Measurements from ENCODE around the gene CACNA1I.

The CACNA1I gene

DNA sequence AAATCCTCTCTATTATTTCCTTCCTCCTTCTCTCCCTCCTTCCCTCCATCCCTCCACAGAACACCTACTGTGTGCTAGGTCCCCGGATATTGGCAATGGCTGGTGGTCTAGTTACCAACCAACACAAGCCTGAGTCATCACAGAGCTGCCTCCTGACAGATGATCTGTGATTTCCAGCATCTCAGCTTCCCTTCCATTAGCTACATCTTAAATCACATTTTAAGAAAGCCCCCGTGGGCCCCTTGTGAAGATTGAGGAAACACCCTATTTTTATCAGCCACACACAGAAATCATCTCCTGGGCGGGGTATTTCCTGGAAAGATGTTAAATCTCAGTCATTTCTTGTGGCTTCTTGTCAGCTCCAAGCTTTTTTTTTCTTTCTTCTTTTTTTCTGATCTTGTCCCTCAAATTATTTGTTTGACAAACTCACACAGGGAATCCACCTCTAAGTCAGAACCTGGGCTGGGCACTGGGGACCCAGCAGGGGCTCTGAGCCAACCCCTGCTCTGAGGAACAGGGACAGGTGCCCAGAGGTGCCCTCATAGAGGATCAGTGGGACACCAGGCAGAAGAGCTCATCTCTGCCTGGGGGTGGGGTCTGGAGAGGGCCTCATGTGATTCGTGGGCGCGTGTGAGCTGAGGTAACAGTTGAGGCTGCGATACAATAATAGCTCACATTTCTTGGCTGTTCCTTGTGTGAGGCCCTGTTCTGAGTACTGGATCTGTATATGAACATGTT lies 42.4 kb downstream of the CACNA1I start:
- CTCF ChIA-PET = interaction anchor here (0.7 to 1.5 kb wide), 3 partner anchors 12 to 84 kb away, joined by 3 to 6 read pairs (median 5); no protein-coding TSS in a partner anchor
- no peak for TF ChIP-seq ZNF423 (tag by site-specific recombination; IDR thresholded peaks at IDR 0.05)
- 0 out of 2 replicates have a peak, but pooled peaks have one; percentile 27 for TF ChIP-seq ZNF366 (tag by site-specific recombination; conservative IDR thresholded peaks at IDR 0.05)
- TF ChIP-seq ZNF571 (tag by site-specific recombination; IDR thresholded peaks at IDR 0.05) = no peak
- TF ChIP-seq, protein P1, sequence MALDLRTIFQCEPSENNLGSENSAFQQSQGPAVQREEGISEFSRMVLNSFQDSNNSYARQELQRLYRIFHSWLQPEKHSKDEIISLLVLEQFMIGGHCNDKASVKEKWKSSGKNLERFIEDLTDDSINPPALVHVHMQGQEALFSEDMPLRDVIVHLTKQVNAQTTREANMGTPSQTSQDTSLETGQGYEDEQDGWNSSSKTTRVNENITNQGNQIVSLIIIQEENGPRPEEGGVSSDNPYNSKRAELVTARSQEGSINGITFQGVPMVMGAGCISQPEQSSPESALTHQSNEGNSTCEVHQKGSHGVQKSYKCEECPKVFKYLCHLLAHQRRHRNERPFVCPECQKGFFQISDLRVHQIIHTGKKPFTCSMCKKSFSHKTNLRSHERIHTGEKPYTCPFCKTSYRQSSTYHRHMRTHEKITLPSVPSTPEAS (tag by site-specific recombination; IDR thresholded peaks at IDR 0.05) = no peak
- Histone ChIP-seq H3K9me3 (ENCODE audit: control insufficient read depth, insufficient read depth, low read depth, low read length) (no peaks in the 10 kb centered on the region), H3K4me1 (ENCODE audit: control insufficient read depth, insufficient read depth, low read length) (no peaks in the 10 kb centered on the region), H3K36me3 (ENCODE audit: control insufficient read depth in 2 of 2, insufficient read depth in 1 of 2, low read length in 2 of 2) (no peaks in the 10 kb centered on the region), H3K27ac (ENCODE audit: extremely low read depth, low read depth, low read length) (no peak overlapping the region), H3K4me3 (ENCODE audit: low read depth, low read length) (no peak overlapping the region)
- POLR2A ChIA-PET = no interaction called here

GRCh38 chr22:39613549-39613921 lies 43.0 kb downstream of the CACNA1I start:
- ChIA-PET CTCF (interaction anchor here (0.7 to 1.5 kb wide), 4 partner anchors 11 to 411 kb away, joined by 3 to 6 read pairs (median 5); no protein-coding TSS in a partner anchor), POLR2A (no interaction called here)

DNA sequence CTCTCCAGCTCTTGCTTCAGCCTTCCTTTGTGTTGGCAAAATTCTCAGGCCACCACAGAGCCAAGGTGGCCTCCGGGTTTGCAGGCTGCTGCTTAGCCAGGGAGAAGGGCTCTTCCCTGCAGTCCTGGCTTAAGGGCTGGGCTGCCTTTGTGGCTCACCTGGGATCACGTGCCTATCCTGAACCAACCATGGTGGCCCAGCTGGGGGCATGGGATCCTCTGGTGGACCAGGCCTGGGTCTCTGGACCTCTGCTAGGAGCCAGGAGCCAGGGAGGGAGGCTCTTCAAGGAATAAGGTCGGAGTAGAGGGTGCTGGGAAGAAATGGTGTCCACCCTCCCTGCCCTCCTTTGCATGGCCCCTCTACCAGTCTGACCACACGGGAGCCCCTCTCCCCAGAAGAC lies 43.9 kb downstream of the CACNA1I start:
- POLR2A ChIA-PET = interaction anchor here (0.6 kb wide), 1 partner anchor 243 kb away, joined by 4 read pairs; no protein-coding TSS in a partner anchor
- Histone ChIP-seq H3K27ac (ENCODE audit: extremely low read depth, low read depth, low read length) (no peak overlapping the region), H3K4me1 (ENCODE audit: control insufficient read depth, insufficient read depth, low read length) (no peaks in the 10 kb centered on the region), H3K4me3 (ENCODE audit: low read depth, low read length) (no peak overlapping the region), H3K36me3 (ENCODE audit: control insufficient read depth in 2 of 2, insufficient read depth in 1 of 2, low read length in 2 of 2) (no peaks in the 10 kb centered on the region), H3K9me3 (ENCODE audit: control insufficient read depth, insufficient read depth, low read depth, low read length) (no peaks in the 10 kb centered on the region)
- CTCF ChIA-PET = interaction anchor here (1.4 kb wide), 1 partner anchor 410 kb away, joined by 5 read pairs; no protein-coding TSS in a partner anchor
- TF ChIP-seq ZNF610 (tag by site-specific recombination; IDR thresholded peaks at IDR 0.05; ENCODE audit: borderline replicate concordance) (no peak), ZNF184 (tag by site-specific recombination; IDR thresholded peaks at IDR 0.05) (no peak), GLIS1 (tag by site-specific recombination; IDR thresholded peaks at IDR 0.05) (peak; percentile 28; the same call in 1 of the 2 replicates), ZNF280C (tag by site-specific recombination; IDR thresholded peaks at IDR 0.05) (no peak), ZNF521 (tag by site-specific recombination; IDR thresholded peaks at IDR 0.05) (no peak), ZNF707 (tag by site-specific recombination; IDR thresholded peaks at IDR 0.05) (no peak), SALL2 (tag by site-specific recombination; IDR thresholded peaks at IDR 0.05; ENCODE audit: borderline replicate concordance) (no peak), ZNF16 (tag by site-specific recombination; IDR thresholded peaks at IDR 0.05; ENCODE audit: low read depth) (no peak)

More at GRCh38 chr22:39613549-39613921, 43.0 kb downstream of the CACNA1I start:
- Histone ChIP-seq H3K4me1 (ENCODE audit: control insufficient read depth, insufficient read depth, low read length) (no peaks in the 10 kb centered on the region), H3K9me3 (ENCODE audit: control insufficient read depth, insufficient read depth, low read depth, low read length) (no peaks in the 10 kb centered on the region), H3K36me3 (ENCODE audit: control insufficient read depth in 2 of 2, insufficient read depth in 1 of 2, low read length in 2 of 2) (no peaks in the 10 kb centered on the region), H3K4me3 (ENCODE audit: low read depth, low read length) (no peak overlapping the region), H3K27ac (ENCODE audit: extremely low read depth, low read depth, low read length) (no peak overlapping the region)
- TF ChIP-seq ZNF488 (tag by site-specific recombination; IDR thresholded peaks at IDR 0.05) (no peak), ZBTB17 (tag by site-specific recombination; IDR thresholded peaks at IDR 0.05) (no peak), ZIC2 (tag by site-specific recombination; IDR thresholded peaks at IDR 0.05) (no peak), SCRT1 (tag by site-specific recombination; IDR thresholded peaks at IDR 0.05; ENCODE audit: borderline replicate concordance) (no peak), ZFP69B (tag by site-specific recombination; IDR thresholded peaks at IDR 0.05) (no peak)

Data from HEK293 (cell line).